Jurkat, Clone E6-1 (cell line): ENCODE measurements around the gene PARL.
"Not testable (repeated sequence)": the region's sequence is repeated elsewhere in the genome, so short reads cannot be mapped to it uniquely, and the experiment has no call there.

ENCODE experiments used
- DNase-seq: peaks from one replicate; pipeline ENCODE4 v3.0.0-alpha.2; 2011; ENCODE audit warnings: low read depth, low spot score
- H3K4me3 ChIP-seq: 2 replicates; pipeline ENCODE4 v1.5.1; 2011; ENCODE audit warnings: mild to moderate bottlenecking, low read length, control low read depth, moderate library complexity

PARL gene

DNA sequence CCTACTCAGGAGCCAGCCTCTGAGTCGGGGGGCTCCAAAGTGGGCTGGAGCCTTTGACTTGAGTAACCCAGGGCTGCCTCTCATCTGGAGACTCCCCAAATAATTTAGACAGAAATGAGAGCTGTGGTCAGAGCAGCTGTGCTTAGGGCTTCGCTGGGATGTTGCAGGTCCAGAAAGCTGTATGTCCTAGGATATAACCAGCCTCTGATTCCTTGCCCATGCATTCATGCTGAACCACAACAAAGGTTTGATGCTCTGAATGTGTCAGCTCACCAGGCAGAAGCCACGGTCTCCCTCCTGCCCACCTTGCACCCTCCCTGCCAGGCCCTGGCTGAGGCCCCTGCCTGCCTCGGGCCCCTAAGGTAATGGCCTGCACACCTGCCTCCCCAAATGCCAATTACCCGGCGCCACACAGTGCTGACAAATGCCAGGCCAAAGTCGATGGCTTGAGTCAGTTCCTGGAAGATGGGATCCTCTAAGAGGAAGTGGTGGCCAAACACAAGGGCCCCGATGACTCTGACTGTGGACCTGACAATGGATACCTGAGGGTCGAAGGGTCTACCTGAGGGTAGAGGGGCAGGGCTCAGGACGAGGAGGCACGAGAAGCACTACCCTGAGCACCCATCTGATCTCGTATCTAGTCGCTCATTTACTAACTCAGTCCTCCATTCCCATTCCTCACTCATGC, 21.7 kb upstream of the PARL start:
- H3K4me3 ChIP-seq, result no peak overlapping the region
- DNase-seq, result no peak

GRCh38 chr3:183904833-183905780, 20.4 kb upstream of the PARL start:
- DNase-seq, result no peak
- H3K4me3 ChIP-seq, result no peak overlapping the region

DNA sequence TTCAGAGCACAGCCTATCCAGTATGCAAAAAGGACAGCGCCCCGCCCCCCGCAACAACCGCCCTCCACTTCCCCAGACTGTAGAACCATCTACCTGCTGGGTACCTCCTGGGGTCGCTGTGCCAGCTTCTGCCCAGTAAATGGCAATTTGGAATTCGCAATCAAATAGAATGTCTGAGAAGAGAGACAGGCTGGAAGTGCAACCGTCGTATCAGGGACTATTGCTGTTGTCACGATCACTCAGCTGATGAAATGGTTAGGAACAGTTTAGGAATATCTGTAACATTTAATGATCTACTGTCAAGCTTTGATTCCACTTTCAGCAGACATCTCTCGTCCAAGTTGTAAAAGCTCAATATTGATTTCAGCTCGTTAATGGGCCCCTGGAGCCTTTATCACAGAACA, 13.3 kb upstream of the PARL start:
- no peak for DNase-seq
- H3K4me3 ChIP-seq, result no peak overlapping the region

GRCh38 chr3:183897606-183898005, 12.9 kb upstream of the PARL start:
- no peak for DNase-seq
- no peak overlapping the region for H3K4me3 ChIP-seq

DNA sequence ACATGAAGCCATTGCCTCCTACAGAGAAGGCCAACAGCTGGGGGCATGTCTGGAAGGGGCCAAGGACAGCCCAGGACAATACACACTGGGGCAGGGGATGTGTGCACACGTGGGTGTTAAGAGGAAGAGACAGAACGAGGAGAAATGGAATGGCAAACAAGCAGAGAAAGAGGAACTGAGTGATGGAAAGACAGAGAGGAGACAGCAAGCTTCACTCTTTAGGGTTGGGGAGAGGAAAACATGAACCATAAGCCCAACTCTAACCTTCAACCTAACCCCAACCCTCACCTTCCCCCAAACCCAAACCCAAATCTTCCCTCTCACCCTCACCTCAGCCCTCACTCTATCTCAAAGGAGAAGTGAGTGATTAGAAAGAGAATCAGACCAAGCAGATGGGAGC, 11.9 kb upstream of the PARL start:
- DNase-seq, result no peak
- H3K4me3 ChIP-seq, result no peak overlapping the region

DNA sequence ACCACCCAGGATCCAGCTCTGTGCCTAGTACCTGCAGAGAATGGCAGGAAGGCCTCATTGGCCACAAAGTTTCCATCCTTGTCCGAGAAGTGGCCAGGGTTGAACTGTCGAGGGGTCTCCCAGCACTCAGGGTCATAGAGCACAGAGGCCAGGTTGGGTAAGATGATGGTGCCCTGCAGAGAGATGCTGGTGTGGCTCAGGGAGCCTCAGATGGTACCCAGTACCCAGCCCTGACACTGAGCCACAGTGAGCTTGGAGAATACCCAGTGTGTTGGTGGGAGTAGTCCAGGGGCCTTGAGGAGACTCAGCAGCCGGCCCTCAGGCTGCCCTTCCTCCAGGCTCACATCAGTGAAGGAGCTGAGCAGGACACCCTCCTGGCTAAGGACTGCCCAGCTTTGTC, 11.5 kb upstream of the PARL start:
- H3K4me3 ChIP-seq, result no peak overlapping the region
- DNase-seq, result no peak

DNA sequence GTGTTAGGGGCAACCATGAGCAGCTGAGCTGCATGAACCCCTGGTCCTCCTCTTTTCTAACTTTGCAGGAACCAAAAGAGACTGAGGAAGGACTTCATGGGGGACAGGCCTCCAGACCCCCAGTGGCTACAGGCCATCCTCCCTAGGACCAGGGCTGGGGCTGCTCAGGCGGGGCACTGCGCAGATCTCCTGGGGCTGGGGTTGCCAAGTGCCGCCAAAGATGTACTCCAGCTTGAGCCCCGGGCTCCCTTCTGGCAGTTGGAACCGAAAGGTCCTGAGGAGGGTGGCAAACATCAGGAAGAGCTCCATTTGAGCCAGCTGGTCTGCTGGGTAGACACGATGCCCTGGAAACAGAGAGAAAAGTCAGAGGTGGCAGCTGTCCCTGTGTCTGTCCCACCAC, 11.1 kb upstream of the PARL start:
- no peak overlapping the region for H3K4me3 ChIP-seq
- DNase-seq, result no peak

- DNase-seq, result peak; percentile 62
- H3K4me3 ChIP-seq, result no peak overlapping the region
Observed at GRCh38 chr3:183895296-183895695, 10.6 kb upstream of the PARL start.

DNA sequence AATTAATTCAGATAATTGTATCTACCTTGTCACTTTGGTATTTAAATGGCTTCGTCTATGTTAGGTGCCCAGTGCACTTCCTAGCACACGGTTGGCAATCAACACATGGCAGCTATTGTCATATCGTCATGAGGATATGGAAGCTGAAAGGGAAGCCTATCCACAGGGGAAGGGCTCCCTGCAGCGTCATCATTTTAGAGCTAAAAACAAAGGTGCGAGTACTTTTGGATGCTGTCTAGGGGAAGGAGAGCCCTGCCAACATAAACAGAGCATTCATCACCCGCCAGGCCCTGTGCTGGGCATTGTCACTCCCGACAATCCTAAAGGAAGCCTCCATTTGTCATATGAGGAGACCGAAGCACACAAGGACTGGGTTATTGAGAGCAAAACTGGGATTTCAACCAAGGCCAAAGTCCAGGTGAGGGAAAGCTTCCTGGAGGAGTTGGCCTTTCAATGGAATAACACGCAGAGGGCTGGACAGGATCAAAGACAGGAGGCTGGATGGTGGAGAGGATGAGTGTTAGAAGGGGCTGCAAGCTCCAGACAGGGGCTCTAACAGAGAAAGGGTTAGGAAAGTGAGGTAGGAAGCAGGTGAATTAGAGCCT, 8.0 kb upstream of the PARL start:
- H3K4me3 ChIP-seq, result no peak overlapping the region
- no peak for DNase-seq

GRCh38 chr3:183885766-183886165, 1.1 kb upstream of the PARL start:
- DNase-seq, result no peak
- no peak overlapping the region for H3K4me3 ChIP-seq

DNA sequence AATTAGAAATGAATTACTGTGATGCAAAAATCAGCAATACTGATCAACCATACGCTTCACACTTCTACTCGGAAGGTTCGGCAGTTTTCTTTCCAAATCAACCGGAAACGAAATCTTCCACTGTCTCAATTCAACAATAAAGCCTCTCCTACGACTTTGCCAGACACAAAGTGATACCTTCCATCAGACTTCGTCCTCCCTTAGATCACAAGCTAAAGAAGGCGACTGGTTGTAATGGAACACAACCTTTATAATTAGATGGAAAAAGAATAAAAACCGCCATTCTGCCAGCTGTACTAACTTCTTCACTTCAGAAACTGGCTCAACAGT, 618 bp downstream of the PARL start:
- peak overlapping the region; percentile 78 for H3K4me3 ChIP-seq
- DNase-seq, result no peak

GRCh38 chr3:183883291-183884096, 1.2 kb downstream of the PARL start:
- peak overlapping the region; percentile 78 for H3K4me3 ChIP-seq
- no peak for DNase-seq

- no peak for DNase-seq
- H3K4me3 ChIP-seq, result no peak overlapping the region
Observed at GRCh38 chr3:183880121-183880520, 4.6 kb downstream of the PARL start.

GRCh38 chr3:183879243-183879642, 5.4 kb downstream of the PARL start:
- DNase-seq, result no peak

DNA sequence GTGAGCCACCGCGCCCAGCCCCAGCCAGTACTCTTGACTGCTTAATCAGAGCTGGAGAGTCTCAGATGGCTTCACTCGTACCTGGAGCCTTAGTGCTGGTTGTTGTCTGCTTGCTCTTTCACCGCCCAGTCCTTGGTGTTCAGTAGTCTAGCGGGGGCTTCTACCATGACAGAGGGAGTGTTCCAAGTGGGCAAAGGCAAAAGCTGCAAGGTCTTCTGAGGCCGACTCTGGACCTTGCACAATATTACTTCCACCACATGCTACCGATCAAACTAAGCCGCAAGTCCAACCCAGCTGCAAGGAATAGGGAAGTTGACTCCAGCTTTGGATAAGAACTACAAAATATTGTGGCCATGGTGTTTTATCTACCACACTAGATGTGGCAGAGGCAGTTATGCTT, 6.6 kb downstream of the PARL start:
- H3K4me3 ChIP-seq, result no peak overlapping the region
- no peak for DNase-seq

More at GRCh38 chr3:183879243-183879642, 5.4 kb downstream of the PARL start:
- no peak overlapping the region for H3K4me3 ChIP-seq

DNA sequence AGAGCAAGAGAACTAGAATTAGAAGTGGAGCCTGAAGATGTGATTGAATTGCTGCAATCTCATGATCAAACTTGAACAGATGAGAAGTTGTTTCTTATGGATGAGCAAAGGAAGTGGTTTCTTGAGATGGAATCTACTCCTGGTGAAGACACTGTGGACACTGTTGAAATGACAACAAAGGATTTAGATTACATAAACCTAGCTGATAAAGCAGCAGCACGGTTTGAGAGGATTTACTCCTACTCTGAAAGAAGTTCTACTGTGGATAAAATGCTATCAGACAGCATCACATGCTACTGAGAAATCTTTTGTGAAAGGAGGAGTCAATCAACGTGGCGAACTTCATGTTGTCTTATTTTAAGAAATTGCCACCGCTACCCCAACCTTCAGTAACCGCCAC, 7.5 kb downstream of the PARL start:
- H3K4me3 ChIP-seq, result not testable (repeated sequence)

DNA sequence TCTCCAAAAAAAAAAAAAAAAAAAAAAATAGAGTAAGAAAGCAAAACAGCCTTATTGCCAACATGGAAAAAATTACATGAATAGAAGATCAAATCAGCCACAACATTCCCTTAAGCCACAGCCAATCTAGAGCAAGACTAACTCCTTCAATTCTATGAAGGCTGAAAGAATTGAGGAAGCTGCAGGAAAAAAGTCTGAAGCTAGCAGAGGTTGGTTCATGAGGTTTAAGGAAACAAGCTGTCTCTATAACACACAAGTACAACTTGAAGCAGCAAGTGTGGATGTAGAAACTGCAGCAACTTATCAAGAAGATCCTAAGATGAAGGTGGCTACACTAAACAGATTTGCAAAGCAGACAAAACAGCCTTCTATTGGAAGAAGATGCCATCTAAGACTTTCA, 9.3 kb downstream of the PARL start:
- DNase-seq, result no peak
- H3K4me3 ChIP-seq, result no peak overlapping the region

More for the DNA sequence above, 7.5 kb downstream of the PARL start:
- peak; percentile 26 for DNase-seq

GRCh38 chr3:183873914-183874313, 10.8 kb downstream of the PARL start:
- H3K4me3 ChIP-seq, result no peak overlapping the region
- DNase-seq, result no peak

- H3K4me3 ChIP-seq, result no peak overlapping the region
- DNase-seq, result no peak
Observed at GRCh38 chr3:183871541-183871940, 13.1 kb downstream of the PARL start.
